HepG2 (cell line): ENCODE measurements around the gene DENND4A. TPM values are rescaled to one million over a fixed set of nuclear protein-coding genes. Genes with fewer than 3 reads are reported as not detected.

Source experiments
- ATRX ChIP-seq: sonication (generic); formaldehyde crosslinking; IDR thresholded peaks from 2 replicates; pipeline ENCODE4 v1.4.0; 2020; ENCODE audit warnings: missing genetic modification reagents, borderline replicate concordance
- CHD2 ChIP-seq: IDR thresholded peaks from 2 replicates; pipeline ENCODE4 v1.6.1; 2011; ENCODE audit warnings: low read depth, low read length, improper control_type of control experiment
- MAX ChIP-seq: IDR thresholded peaks from 2 replicates; pipeline ENCODE4 v1.6.1; 2012; ENCODE audit warnings: inconsistent platforms
- MIER2 ChIP-seq: IDR thresholded peaks from 2 replicates; pipeline ENCODE4 v1.6.1; 2016; ENCODE audit warnings: missing biosample characterization, missing genetic modification reagents
- MTA3 ChIP-seq: sonication (generic); formaldehyde crosslinking; IDR thresholded peaks from 2 replicates; pipeline ENCODE4 v1.4.0; 2020; ENCODE audit warnings: missing genetic modification reagents
- NFIC ChIP-seq: IDR thresholded peaks from 2 replicates; pipeline ENCODE4 v1.6.1; 2012; ENCODE audit warnings: mild to moderate bottlenecking, low read length, inconsistent platforms
- NR2F1 ChIP-seq, 2 experiments: fragments of 450-650 bp in 1 of 2; formaldehyde crosslinking in 1 of 2; IDR thresholded peaks; 2 replicates each; pipeline versions ENCODE4 v1.5.0 to v1.6.1; 2016 to 2020; ENCODE audit warnings: mild to moderate bottlenecking in 1 of 2, missing compliant biosample characterization in 1 of 2, missing genetic modification reagents in 1 of 2, moderate library complexity in 1 of 2
- PHF20 ChIP-seq: sonication (generic); formaldehyde crosslinking; IDR thresholded peaks from 2 replicates; pipeline ENCODE4 v1.5.0; 2020; ENCODE audit warnings: mild to moderate bottlenecking, missing genetic modification reagents
- RCOR2 ChIP-seq: IDR thresholded peaks from 2 replicates; pipeline ENCODE4 v1.6.1; 2016; ENCODE audit warnings: missing biosample characterization, missing genetic modification reagents
- ZNF20 ChIP-seq: sonication (generic); formaldehyde crosslinking; IDR thresholded peaks from 2 replicates; pipeline ENCODE4 v1.4.0; 2020; ENCODE audit warnings: mild to moderate bottlenecking, moderate library complexity, missing genetic modification reagents
- ZNF564 ChIP-seq: sonication (generic); formaldehyde crosslinking; IDR thresholded peaks from 2 replicates; pipeline ENCODE4 v1.8.1; 2023; ENCODE audit warnings: mild to moderate bottlenecking, missing genetic modification reagents
- ZNF724P ChIP-seq: sonication (generic); formaldehyde crosslinking; IDR thresholded peaks from 2 replicates; pipeline ENCODE4 v1.8.0; 2022; ENCODE audit warnings: missing genetic modification reagents, borderline replicate concordance
- ZNF740 ChIP-seq: sonication (generic); formaldehyde crosslinking; IDR thresholded peaks from 2 replicates; pipeline ENCODE4 v1.4.0; 2020; ENCODE audit warnings: missing genetic modification reagents
- ZNF841 ChIP-seq: sonication (generic); formaldehyde crosslinking; IDR thresholded peaks from 2 replicates; pipeline ENCODE4 v1.8.1; 2023; ENCODE audit warnings: missing genetic modification reagents, borderline replicate concordance
- polyA plus RNA-seq, 8 experiments: library from polyadenylated mRNA; depleted of rRNA in 3 of 8; stranded (reverse) in 7 of 8; unstranded in 1 of 8; fragments of >200 nt; fragmentation: Illumina TruSeq in 4 of 8; extraction: Trizol in 4 of 8; gene quantifications; 2 replicates each; pipeline versions ENCODE4 v1.2.1 to v1.2.3, GENCODE V29; 2011 to 2016; ENCODE audit warnings: low read depth in 4 of 8, missing spikeins in 1 of 8, mixed read lengths in 1 of 8; ENCODE audit not compliant: insufficient read depth in 1 of 8
- total RNA-seq, 5 experiments: library from RNA; depleted of rRNA; stranded (reverse); fragments of >200 nt; fragmentation: Illumina TruSeq; extraction: Trizol; gene quantifications; 2 replicates each; pipeline ENCODE4 v1.2.3, GENCODE V29; 2016; ENCODE audit warnings: low read depth in 1 of 5
- TF ChIP-seq, protein P1 (sequence below): sonication (generic); formaldehyde crosslinking; IDR thresholded peaks from 2 replicates; pipeline ENCODE4 v1.4.0; 2020; ENCODE audit warnings: missing genetic modification reagents
- TF ChIP-seq, protein P2 (sequence below): sonication (generic); formaldehyde crosslinking; IDR thresholded peaks from 2 replicates; pipeline ENCODE4 v1.4.0; 2020; ENCODE audit warnings: missing genetic modification reagents; ENCODE audit errors: not compliant biosample characterization
- TF ChIP-seq, protein P3 (sequence below): IDR thresholded peaks from 2 replicates; pipeline ENCODE4 v1.6.1; 2012; ENCODE audit warnings: low read length, improper control_type of control experiment
- TF ChIP-seq, protein P4 (sequence below): sonication (generic); formaldehyde crosslinking; IDR thresholded peaks from 2 replicates; pipeline ENCODE4 v1.9.0; 2022; ENCODE audit warnings: low read depth, missing genetic modification reagents
- TF ChIP-seq, protein P5 (sequence below): IDR thresholded peaks from 2 replicates; pipeline ENCODE4 v1.6.1; 2016; ENCODE audit warnings: low read depth, borderline replicate concordance

DENND4A gene
- total and polyA plus RNA-seq, 2 of the 13 experiments (the other 11 are each of a cell fraction or from before 2014, with no cell fraction given): 13.2 to 18.6 TPM

GRCh38 chr15:65804252-65804931 lies 12.3 kb upstream of the DENND4A start (continued):
- TF ChIP-seq, protein P1, sequence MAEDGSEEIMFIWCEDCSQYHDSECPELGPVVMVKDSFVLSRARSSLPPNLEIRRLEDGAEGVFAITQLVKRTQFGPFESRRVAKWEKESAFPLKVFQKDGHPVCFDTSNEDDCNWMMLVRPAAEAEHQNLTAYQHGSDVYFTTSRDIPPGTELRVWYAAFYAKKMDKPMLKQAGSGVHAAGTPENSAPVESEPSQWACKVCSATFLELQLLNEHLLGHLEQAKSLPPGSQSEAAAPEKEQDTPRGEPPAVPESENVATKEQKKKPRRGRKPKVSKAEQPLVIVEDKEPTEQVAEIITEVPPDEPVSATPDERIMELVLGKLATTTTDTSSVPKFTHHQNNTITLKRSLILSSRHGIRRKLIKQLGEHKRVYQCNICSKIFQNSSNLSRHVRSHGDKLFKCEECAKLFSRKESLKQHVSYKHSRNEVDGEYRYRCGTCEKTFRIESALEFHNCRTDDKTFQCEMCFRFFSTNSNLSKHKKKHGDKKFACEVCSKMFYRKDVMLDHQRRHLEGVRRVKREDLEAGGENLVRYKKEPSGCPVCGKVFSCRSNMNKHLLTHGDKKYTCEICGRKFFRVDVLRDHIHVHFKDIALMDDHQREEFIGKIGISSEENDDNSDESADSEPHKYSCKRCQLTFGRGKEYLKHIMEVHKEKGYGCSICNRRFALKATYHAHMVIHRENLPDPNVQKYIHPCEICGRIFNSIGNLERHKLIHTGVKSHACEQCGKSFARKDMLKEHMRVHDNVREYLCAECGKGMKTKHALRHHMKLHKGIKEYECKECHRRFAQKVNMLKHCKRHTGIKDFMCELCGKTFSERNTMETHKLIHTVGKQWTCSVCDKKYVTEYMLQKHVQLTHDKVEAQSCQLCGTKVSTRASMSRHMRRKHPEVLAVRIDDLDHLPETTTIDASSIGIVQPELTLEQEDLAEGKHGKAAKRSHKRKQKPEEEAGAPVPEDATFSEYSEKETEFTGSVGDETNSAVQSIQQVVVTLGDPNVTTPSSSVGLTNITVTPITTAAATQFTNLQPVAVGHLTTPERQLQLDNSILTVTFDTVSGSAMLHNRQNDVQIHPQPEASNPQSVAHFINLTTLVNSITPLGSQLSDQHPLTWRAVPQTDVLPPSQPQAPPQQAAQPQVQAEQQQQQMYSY (CRISPR knock-in tag): no peak
- TF ChIP-seq ZNF724P (CRISPR knock-in tag): no peak
- TF ChIP-seq MAX: no peak
- TF ChIP-seq ZNF841 (CRISPR knock-in tag): no peak
- peak; percentile 68 for TF ChIP-seq RCOR2 (CRISPR knock-in tag)
- no peak for TF ChIP-seq MTA3 (CRISPR knock-in tag)
- TF ChIP-seq, protein P2, sequence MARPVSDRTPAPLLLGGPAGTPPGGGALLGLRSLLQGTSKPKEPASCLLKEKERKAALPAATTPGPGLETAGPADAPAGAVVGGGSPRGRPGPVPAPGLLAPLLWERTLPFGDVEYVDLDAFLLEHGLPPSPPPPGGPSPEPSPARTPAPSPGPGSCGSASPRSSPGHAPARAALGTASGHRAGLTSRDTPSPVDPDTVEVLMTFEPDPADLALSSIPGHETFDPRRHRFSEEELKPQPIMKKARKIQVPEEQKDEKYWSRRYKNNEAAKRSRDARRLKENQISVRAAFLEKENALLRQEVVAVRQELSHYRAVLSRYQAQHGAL: no peak
- no peak for TF ChIP-seq NFIC
- no peak for TF ChIP-seq ZNF20 (CRISPR knock-in tag)
- TF ChIP-seq, protein P3, sequence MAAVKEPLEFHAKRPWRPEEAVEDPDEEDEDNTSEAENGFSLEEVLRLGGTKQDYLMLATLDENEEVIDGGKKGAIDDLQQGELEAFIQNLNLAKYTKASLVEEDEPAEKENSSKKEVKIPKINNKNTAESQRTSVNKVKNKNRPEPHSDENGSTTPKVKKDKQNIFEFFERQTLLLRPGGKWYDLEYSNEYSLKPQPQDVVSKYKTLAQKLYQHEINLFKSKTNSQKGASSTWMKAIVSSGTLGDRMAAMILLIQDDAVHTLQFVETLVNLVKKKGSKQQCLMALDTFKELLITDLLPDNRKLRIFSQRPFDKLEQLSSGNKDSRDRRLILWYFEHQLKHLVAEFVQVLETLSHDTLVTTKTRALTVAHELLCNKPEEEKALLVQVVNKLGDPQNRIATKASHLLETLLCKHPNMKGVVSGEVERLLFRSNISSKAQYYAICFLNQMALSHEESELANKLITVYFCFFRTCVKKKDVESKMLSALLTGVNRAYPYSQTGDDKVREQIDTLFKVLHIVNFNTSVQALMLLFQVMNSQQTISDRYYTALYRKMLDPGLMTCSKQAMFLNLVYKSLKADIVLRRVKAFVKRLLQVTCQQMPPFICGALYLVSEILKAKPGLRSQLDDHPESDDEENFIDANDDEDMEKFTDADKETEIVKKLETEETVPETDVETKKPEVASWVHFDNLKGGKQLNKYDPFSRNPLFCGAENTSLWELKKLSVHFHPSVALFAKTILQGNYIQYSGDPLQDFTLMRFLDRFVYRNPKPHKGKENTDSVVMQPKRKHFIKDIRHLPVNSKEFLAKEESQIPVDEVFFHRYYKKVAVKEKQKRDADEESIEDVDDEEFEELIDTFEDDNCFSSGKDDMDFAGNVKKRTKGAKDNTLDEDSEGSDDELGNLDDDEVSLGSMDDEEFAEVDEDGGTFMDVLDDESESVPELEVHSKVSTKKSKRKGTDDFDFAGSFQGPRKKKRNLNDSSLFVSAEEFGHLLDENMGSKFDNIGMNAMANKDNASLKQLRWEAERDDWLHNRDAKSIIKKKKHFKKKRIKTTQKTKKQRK: no peak
- TF ChIP-seq, protein P4, sequence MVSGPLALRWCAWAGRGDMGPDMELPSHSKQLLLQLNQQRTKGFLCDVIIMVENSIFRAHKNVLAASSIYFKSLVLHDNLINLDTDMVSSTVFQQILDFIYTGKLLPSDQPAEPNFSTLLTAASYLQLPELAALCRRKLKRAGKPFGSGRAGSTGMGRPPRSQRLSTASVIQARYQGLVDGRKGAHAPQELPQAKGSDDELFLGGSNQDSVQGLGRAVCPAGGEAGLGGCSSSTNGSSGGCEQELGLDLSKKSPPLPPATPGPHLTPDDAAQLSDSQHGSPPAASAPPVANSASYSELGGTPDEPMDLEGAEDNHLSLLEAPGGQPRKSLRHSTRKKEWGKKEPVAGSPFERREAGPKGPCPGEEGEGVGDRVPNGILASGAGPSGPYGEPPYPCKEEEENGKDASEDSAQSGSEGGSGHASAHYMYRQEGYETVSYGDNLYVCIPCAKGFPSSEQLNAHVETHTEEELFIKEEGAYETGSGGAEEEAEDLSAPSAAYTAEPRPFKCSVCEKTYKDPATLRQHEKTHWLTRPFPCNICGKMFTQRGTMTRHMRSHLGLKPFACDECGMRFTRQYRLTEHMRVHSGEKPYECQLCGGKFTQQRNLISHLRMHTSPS: no peak
- no peak for TF ChIP-seq ATRX
- no peak for TF ChIP-seq ZNF740 (CRISPR knock-in tag)
- TF ChIP-seq, protein P5, sequence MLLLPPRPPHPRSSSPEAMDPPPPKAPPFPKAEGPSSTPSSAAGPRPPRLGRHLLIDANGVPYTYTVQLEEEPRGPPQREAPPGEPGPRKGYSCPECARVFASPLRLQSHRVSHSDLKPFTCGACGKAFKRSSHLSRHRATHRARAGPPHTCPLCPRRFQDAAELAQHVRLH: no peak
- no peak for TF ChIP-seq MIER2 (CRISPR knock-in tag)
- TF ChIP-seq PHF20 (CRISPR knock-in tag): no peak
- no peak for TF ChIP-seq CHD2
- TF ChIP-seq ZNF564 (CRISPR knock-in tag): no peak
- TF ChIP-seq NR2F1 (CRISPR knock-in tag; IDR thresholded peaks at IDR 0.05): no peak
